H1 (cell line): ENCODE data around the gene PNPLA8. TPM values are rescaled to one million over a fixed set of nuclear protein-coding genes. Genes with fewer than 3 reads are reported as not detected.

Source experiments
- polyA plus RNA-seq, 7 experiments: library from polyadenylated mRNA; depleted of rRNA in 3 of 7; stranded (reverse) in 5 of 7; unstranded in 2 of 7; fragments of >200 nt in 5 of 7; fragments of 200-250 nt in 2 of 7; gene quantifications; 1 replicate in 5 of 7; 2 replicates in 1 of 7; 4 replicates in 1 of 7; pipeline versions ENCODE4 v1.2.1 to v1.2.3, GENCODE V29; 2011 to 2013; ENCODE audit warnings: missing spikeins in 2 of 7, mixed read lengths in 2 of 7
- total RNA-seq: library from RNA; stranded (reverse); fragmentation: NEBNext Ultra II Directional; extraction: Animal tissue kit (Norgen Biotek cat#: 25700); gene quantifications from 2 replicates; pipeline ENCODE4 v1.2.1, GENCODE V29; 2021
- TF ChIP-seq, protein P1 (sequence below): fragments of 300-600 bp; sonication (generic); IDR thresholded peaks from 2 replicates; pipeline ENCODE4 v1.7.1; 2012; ENCODE audit warnings: low read length, moderate library complexity, mild to moderate bottlenecking, inconsistent platforms; ENCODE audit not compliant: insufficient replicate concordance

The PNPLA8 gene
- total and polyA plus RNA-seq, 2 of the 8 experiments (the other 6 are each of a cell fraction or from before 2014, with no cell fraction given) = 3.8 to 11.2 TPM

DNA sequence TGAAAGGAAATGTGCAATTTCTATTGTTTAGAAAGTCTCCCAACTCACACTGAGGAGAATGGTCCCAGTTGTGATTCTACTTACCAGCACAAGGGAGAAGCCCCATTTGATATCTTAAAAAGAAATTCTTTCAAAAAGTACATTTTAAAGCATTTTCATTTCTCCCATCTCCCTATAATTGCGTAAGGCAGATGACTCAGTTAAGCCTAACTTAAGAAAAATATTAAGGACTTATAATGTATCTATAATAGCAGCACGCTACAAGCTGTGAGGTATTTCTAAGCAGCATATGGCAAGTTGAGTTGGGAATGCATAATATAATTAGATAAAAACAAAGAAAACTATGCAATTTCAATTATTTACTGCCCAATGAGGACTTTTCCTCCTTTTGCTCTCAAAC, 61.2 kb downstream of the PNPLA8 start (continued):
- TF ChIP-seq, protein P1, sequence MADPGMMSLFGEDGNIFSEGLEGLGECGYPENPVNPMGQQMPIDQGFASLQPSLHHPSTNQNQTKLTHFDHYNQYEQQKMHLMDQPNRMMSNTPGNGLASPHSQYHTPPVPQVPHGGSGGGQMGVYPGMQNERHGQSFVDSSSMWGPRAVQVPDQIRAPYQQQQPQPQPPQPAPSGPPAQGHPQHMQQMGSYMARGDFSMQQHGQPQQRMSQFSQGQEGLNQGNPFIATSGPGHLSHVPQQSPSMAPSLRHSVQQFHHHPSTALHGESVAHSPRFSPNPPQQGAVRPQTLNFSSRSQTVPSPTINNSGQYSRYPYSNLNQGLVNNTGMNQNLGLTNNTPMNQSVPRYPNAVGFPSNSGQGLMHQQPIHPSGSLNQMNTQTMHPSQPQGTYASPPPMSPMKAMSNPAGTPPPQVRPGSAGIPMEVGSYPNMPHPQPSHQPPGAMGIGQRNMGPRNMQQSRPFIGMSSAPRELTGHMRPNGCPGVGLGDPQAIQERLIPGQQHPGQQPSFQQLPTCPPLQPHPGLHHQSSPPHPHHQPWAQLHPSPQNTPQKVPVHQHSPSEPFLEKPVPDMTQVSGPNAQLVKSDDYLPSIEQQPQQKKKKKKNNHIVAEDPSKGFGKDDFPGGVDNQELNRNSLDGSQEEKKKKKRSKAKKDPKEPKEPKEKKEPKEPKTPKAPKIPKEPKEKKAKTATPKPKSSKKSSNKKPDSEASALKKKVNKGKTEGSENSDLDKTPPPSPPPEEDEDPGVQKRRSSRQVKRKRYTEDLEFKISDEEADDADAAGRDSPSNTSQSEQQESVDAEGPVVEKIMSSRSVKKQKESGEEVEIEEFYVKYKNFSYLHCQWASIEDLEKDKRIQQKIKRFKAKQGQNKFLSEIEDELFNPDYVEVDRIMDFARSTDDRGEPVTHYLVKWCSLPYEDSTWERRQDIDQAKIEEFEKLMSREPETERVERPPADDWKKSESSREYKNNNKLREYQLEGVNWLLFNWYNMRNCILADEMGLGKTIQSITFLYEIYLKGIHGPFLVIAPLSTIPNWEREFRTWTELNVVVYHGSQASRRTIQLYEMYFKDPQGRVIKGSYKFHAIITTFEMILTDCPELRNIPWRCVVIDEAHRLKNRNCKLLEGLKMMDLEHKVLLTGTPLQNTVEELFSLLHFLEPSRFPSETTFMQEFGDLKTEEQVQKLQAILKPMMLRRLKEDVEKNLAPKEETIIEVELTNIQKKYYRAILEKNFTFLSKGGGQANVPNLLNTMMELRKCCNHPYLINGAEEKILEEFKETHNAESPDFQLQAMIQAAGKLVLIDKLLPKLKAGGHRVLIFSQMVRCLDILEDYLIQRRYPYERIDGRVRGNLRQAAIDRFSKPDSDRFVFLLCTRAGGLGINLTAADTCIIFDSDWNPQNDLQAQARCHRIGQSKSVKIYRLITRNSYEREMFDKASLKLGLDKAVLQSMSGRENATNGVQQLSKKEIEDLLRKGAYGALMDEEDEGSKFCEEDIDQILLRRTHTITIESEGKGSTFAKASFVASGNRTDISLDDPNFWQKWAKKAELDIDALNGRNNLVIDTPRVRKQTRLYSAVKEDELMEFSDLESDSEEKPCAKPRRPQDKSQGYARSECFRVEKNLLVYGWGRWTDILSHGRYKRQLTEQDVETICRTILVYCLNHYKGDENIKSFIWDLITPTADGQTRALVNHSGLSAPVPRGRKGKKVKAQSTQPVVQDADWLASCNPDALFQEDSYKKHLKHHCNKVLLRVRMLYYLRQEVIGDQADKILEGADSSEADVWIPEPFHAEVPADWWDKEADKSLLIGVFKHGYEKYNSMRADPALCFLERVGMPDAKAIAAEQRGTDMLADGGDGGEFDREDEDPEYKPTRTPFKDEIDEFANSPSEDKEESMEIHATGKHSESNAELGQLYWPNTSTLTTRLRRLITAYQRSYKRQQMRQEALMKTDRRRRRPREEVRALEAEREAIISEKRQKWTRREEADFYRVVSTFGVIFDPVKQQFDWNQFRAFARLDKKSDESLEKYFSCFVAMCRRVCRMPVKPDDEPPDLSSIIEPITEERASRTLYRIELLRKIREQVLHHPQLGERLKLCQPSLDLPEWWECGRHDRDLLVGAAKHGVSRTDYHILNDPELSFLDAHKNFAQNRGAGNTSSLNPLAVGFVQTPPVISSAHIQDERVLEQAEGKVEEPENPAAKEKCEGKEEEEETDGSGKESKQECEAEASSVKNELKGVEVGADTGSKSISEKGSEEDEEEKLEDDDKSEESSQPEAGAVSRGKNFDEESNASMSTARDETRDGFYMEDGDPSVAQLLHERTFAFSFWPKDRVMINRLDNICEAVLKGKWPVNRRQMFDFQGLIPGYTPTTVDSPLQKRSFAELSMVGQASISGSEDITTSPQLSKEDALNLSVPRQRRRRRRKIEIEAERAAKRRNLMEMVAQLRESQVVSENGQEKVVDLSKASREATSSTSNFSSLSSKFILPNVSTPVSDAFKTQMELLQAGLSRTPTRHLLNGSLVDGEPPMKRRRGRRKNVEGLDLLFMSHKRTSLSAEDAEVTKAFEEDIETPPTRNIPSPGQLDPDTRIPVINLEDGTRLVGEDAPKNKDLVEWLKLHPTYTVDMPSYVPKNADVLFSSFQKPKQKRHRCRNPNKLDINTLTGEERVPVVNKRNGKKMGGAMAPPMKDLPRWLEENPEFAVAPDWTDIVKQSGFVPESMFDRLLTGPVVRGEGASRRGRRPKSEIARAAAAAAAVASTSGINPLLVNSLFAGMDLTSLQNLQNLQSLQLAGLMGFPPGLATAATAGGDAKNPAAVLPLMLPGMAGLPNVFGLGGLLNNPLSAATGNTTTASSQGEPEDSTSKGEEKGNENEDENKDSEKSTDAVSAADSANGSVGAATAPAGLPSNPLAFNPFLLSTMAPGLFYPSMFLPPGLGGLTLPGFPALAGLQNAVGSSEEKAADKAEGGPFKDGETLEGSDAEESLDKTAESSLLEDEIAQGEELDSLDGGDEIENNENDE = no peak
- TF ChIP-seq, all 59 proteins: peak for 0
